Upper lobe of left lung (tissue), 4 donors: ENCODE data around the gene TBCK.

Experiments
- EP300 ChIP-seq, 4 donors: sonication (generic); formaldehyde crosslinking; IDR thresholded peaks; one replicate each; pipeline ENCODE4 v1.5.1; 2017; ENCODE audit warnings: antibody characterized with exemption in 4 of 4, control low read depth in 2 of 4
- POLR2A ChIP-seq, 4 donors: fragments of 450-650 bp; IDR thresholded peaks; one replicate each; pipeline ENCODE4 v1.5.1; 2016 to 2017; ENCODE audit warnings: antibody characterized with exemption in 4 of 4, mild to moderate bottlenecking in 2 of 4
- POLR2AphosphoS5 ChIP-seq, 2 donors: sonication (generic); formaldehyde crosslinking; IDR thresholded peaks; one replicate each; pipeline ENCODE4 v1.5.1; 2017; ENCODE audit warnings: antibody characterized with exemption in 2 of 2
- TF ChIP-seq, protein P1 (sequence below), 6 experiments: fragments of 450-650 bp in 4 of 6; fragments of 200-600 bp in 2 of 6; sonication (generic) in 2 of 6; IDR thresholded peaks; one replicate each; pipeline ENCODE4 v1.5.1; 2016 to 2019; ENCODE audit warnings: antibody characterized with exemption in 6 of 6

DNA sequence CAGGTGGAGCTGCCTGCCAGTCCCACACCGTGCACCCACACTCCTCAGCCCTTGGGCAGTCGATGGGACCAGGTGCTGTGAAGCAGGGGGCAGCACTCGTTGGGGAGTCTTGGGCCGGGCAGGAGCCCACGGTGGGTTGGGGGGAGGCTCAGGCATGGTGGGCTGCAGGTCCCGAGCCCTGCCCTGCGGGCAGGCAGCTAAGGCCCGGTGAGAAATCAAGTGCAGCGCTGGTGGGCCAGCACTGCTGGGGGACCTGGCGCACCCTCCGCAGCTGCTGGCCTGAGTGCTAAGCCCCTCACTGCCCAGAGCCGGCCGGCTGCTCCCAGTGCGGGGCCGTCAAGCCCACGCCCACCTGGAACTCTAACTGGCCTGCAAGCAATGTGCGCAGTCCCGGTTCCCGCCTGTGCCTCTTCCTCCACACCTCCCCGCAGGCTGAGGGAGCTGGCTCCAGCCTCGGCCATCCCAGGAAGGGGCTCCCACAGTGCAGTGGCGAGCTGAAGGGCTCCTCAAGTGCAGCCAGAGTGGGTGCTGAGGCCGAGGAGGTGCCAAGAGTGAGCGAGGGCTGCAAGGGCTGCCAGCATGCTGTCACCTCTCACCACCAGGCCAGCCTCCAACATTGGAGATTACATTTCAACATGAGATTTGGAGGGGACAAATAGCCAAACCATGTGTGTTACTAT, 223.5 kb downstream of the TBCK start:
- TF ChIP-seq, protein P1, sequence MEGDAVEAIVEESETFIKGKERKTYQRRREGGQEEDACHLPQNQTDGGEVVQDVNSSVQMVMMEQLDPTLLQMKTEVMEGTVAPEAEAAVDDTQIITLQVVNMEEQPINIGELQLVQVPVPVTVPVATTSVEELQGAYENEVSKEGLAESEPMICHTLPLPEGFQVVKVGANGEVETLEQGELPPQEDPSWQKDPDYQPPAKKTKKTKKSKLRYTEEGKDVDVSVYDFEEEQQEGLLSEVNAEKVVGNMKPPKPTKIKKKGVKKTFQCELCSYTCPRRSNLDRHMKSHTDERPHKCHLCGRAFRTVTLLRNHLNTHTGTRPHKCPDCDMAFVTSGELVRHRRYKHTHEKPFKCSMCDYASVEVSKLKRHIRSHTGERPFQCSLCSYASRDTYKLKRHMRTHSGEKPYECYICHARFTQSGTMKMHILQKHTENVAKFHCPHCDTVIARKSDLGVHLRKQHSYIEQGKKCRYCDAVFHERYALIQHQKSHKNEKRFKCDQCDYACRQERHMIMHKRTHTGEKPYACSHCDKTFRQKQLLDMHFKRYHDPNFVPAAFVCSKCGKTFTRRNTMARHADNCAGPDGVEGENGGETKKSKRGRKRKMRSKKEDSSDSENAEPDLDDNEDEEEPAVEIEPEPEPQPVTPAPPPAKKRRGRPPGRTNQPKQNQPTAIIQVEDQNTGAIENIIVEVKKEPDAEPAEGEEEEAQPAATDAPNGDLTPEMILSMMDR (IDR thresholded peaks at IDR 0.05), result no peak
- TF ChIP-seq POLR2AphosphoS5 (IDR thresholded peaks at IDR 0.05), result no peak
- no peak for TF ChIP-seq EP300 (IDR thresholded peaks at IDR 0.05)
- no peak for TF ChIP-seq POLR2A (IDR thresholded peaks at IDR 0.05)
